Stomach (tissue), 9 donors: ENCODE measurements around the gene PTPRT. TPM values are rescaled to one million over a fixed set of nuclear protein-coding genes. Genes with fewer than 3 reads are reported as not detected.

Experiments
- DNase-seq, 2 donors: peaks; one replicate each; pipeline versions ENCODE4 v3.0.0 to v3.0.0-alpha.2; 2013 to 2019
- H3K27ac ChIP-seq, 5 donors: fragments of 200-600 bp in 4 of 5; sonication (generic) in 4 of 5; one replicate each; pipeline ENCODE4 v1.5.1; 2013 to 2019; ENCODE audit warnings: mild to moderate bottlenecking in 1 of 5, moderate library complexity in 1 of 5
- H3K27me3 ChIP-seq, 3 donors: fragments of 200-600 bp; sonication (generic); one replicate each; pipeline ENCODE4 v1.5.1; 2017 to 2019; ENCODE audit warnings: mixed run types in 1 of 3
- H3K36me3 ChIP-seq, 4 donors: fragments of 200-600 bp; sonication (generic); 1 replicate in 3 of 4; 2 replicates in 1 of 4; pipeline ENCODE4 v1.5.1; 2016 to 2019
- H3K4me1 ChIP-seq, 4 donors: fragments of 200-600 bp; sonication (generic); one replicate each; pipeline ENCODE4 v1.5.1; 2016 to 2019
- H3K4me3 ChIP-seq, 4 donors: fragments of 200-600 bp; sonication (generic) in 3 of 4; one replicate each; pipeline ENCODE4 v1.5.1; 2016 to 2019; ENCODE audit warnings: mild to moderate bottlenecking in 1 of 4
- H3K9me3 ChIP-seq, 4 donors: fragments of 200-600 bp; sonication (generic); one replicate each; pipeline ENCODE4 v1.5.1; 2016 to 2019
- CTCF ChIP-seq, 7 experiments: fragments of 450-650 bp in 4 of 7; fragments of 200-600 bp in 3 of 7; sonication (generic) in 3 of 7; IDR thresholded peaks; one replicate each; pipeline ENCODE4 v1.5.1; 2016 to 2019; ENCODE audit warnings: antibody characterized with exemption in 7 of 7, control low read depth in 2 of 7, mild to moderate bottlenecking in 1 of 7
- EP300 ChIP-seq: sonication (generic); formaldehyde crosslinking; IDR thresholded peaks from one replicate; pipeline ENCODE4 v1.6.1; 2017; ENCODE audit warnings: antibody characterized with exemption
- POLR2A ChIP-seq, 4 donors: fragments of 450-650 bp; IDR thresholded peaks; one replicate each; pipeline ENCODE4 v1.6.1; 2016; ENCODE audit warnings: antibody characterized with exemption in 4 of 4, control low read depth in 2 of 4, mild to moderate bottlenecking in 1 of 4, moderate library complexity in 1 of 4
- POLR2AphosphoS5 ChIP-seq, 3 donors: sonication (generic); formaldehyde crosslinking; IDR thresholded peaks; one replicate each; pipeline ENCODE4 v1.6.1; 2016; ENCODE audit warnings: antibody characterized with exemption in 3 of 3
- whole genome bisulfite sequencing, 5 donors: extraction: QIAGEN DNeasy Blood & Tissue Kit in 3 of 5; methylation state at CpG; one replicate each; pipeline versions ENCODE4 v1.1.5 to v1.1.7; 2013 to 2018; 5-methylcytosine and 5-hydroxymethylcytosine counted together
- intact Hi-C: fragments of 100-400 bp; cut with DNase I; formaldehyde crosslinking; loops from one replicate; pipeline ENCODE4 v1.15.1; 2023; ENCODE audit warnings: low total_unique reads
- polyA plus RNA-seq, 3 donors: library from polyadenylated mRNA; stranded (reverse); fragments of 200-250 nt; gene quantifications; one replicate each; pipeline ENCODE4 v1.2.3, GENCODE V29; 2013
- total RNA-seq, 5 donors: library from RNA; depleted of rRNA; stranded (reverse); fragments of >200 nt; gene quantifications; one replicate each; pipeline versions ENCODE4 v1.1.0 to v1.2.3, GENCODE V29; 2014 to 2016
- donor health status: healthy with polysubstance abuse.
- donor health status: Bipolar disorder and iron deficiency.
- donor health status: healthy.

The PTPRT gene
- total and polyA plus RNA-seq, 8 donors = 0.05 to 11.6 (median 1.7) TPM; not detected in 2

DNA sequence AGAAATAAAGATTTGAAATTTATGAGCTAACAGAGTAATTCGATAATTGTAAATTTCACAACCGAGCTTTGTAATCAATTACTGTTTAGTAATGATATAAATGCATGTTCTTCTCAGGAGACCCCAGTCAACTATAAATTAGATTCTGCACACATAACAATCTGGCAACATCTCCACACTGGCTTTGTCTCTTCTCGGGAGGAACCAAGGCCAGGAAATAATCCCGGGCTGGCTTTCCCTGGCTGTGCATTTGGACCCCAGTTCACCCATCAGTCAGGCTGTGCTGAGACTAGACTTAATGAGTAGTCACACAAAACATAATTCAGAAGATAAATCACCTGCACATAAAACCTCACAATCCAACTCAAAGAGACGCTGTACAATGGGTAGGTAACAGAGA, 65.5 kb downstream of the PTPRT start:
- Histone ChIP-seq H3K4me1 (no peaks in the 10 kb centered on the region), H3K36me3 (no peaks in the 10 kb centered on the region), H3K9me3 (no peaks in the 10 kb centered on the region), H3K4me3 (no peak overlapping the region), H3K27me3 (peaks cover 0 to 3% (median 0%) of the 10 kb centered on the region in 3 donors), H3K27ac (no peak overlapping the region)
- WGBS, 5 donors = 72 to 85% (median 79%) methylated on average over 5 of the region's 5 CpGs
- intact Hi-C loops = no loop called here
- TF ChIP-seq POLR2AphosphoS5 (IDR thresholded peaks at IDR 0.05) = no peak
- no peak for TF ChIP-seq POLR2A (IDR thresholded peaks at IDR 0.05)
- TF ChIP-seq CTCF (IDR thresholded peaks at IDR 0.05) = no peak
- no peak for TF ChIP-seq EP300
- DNase-seq = no peak

- no peaks in the 10 kb centered on the region for H3K36me3 ChIP-seq
- WGBS, 5 donors = 32 to 66% (median 62%) methylated on average over 2 of the region's 2 CpGs
- H3K9me3 ChIP-seq = no peaks in the 10 kb centered on the region
- TF ChIP-seq POLR2AphosphoS5 (IDR thresholded peaks at IDR 0.05) (no peak), EP300 (no peak), CTCF (IDR thresholded peaks at IDR 0.05) (no peak), POLR2A (IDR thresholded peaks at IDR 0.05) (no peak)
- H3K27ac ChIP-seq = no peak overlapping the region
- no peaks in the 10 kb centered on the region for H3K4me1 ChIP-seq
- intact Hi-C loops = no loop called here
- no peaks in the 10 kb centered on the region for H3K27me3 ChIP-seq
- no peak for DNase-seq
- H3K4me3 ChIP-seq = no peak overlapping the region
Measured at GRCh38 chr20:43123180-43123579, 66.5 kb downstream of the PTPRT start.

DNA sequence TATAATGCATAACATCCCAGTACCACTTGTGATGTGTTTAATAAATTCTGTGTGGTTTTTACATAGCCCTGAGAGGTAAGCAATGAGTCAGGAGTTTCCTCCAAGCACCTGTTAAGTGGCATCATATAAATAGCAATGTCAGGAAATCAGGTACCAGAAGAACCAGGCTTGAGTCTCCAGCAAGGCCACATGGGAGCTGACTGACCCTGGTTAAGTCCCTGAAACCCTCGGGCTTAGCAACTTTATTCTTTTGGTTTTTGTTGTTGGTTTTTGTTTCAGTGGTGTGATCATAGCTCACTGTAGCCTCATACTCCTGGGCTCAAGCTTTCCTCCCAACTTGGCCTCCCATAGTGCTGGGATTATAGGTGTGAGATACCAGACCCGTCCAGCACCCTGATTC, 70.0 kb downstream of the PTPRT start:
- H3K4me1 ChIP-seq = no peaks in the 10 kb centered on the region
- H3K4me3 ChIP-seq = no peak overlapping the region
- peaks cover 0 to 3% (median 0%) of the 10 kb centered on the region in 3 donors for H3K27me3 ChIP-seq
- no peaks in the 10 kb centered on the region for H3K36me3 ChIP-seq
- no peak for DNase-seq
- no peak for TF ChIP-seq CTCF (IDR thresholded peaks at IDR 0.05)
- TF ChIP-seq POLR2A (IDR thresholded peaks at IDR 0.05) = no peak
- no peak for TF ChIP-seq POLR2AphosphoS5 (IDR thresholded peaks at IDR 0.05)
- no peak for TF ChIP-seq EP300
- H3K27ac ChIP-seq = no peak overlapping the region
- 72 to 88% (median 82%) methylated on average over 2 of the region's 2 CpGs for WGBS, 5 donors
- intact Hi-C loops = no loop called here
- no peaks in the 10 kb centered on the region for H3K9me3 ChIP-seq

DNA sequence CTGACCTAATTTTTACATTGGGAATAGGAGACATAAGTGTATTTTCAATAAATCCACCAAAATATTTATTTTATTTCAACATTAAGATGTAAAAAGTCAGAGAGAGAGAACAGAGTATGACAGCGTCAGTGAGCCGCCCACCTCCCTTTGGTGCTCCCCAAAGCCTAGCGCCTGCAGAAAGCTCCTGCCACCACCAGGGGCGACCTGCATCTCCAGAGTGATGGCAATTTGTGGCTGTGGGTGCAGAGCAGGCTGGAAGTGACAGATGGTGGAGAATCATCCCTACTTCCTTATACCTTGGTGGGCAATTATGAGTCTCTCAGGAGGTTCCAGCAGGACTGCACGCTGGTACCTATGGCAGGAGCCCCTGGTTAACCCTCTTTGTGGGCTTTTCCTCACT, 87.3 kb downstream of the PTPRT start:
- WGBS, 5 donors = 53 to 58% (median 54%) methylated on average over 5 of the region's 5 CpGs
- intact Hi-C loops = no loop called here
- Histone ChIP-seq H3K27me3 (no peaks in the 10 kb centered on the region), H3K4me1 (no peaks in the 10 kb centered on the region), H3K4me3 (no peak overlapping the region), H3K27ac (no peak overlapping the region), H3K36me3 (no peaks in the 10 kb centered on the region), H3K9me3 (no peaks in the 10 kb centered on the region)
- DNase-seq = no peak
- TF ChIP-seq POLR2A (IDR thresholded peaks at IDR 0.05) (no peak), POLR2AphosphoS5 (IDR thresholded peaks at IDR 0.05) (no peak), EP300 (no peak), CTCF (IDR thresholded peaks at IDR 0.05) (no peak)
